Measurements from ENCODE around the gene CLDN19.

CLDN19 gene

DNA sequence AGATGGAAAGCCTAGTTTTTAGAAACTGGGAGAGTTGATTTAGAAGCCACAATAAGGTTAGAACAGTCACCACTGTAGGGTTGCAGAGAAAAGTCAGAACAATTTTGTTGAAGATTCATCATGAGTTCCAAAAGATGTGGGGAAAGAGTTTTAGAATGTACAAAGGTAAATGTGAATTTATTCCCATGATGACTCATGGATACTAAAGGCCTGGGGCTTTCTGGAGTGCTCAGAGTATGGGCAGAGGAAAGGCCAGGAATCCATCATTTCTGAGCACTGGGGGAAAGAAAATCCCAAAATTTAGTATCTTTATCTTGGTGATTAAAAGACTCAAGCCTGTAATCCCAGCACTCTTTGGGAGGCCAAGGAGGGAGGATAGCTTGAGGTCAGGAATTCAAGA, 40.0 kb downstream of the CLDN19 start:
- no peak for DNase-seq (ENCODE audit: low read depth)

- no peak for DNase-seq (ENCODE audit: low read depth)
Observed at GRCh38 chr1:42698081-42698813, 41.8 kb downstream of the CLDN19 start.

GRCh38 chr1:42692911-42693310, 47.1 kb downstream of the CLDN19 start:
- no peak for DNase-seq (ENCODE audit: low read depth)

DNA sequence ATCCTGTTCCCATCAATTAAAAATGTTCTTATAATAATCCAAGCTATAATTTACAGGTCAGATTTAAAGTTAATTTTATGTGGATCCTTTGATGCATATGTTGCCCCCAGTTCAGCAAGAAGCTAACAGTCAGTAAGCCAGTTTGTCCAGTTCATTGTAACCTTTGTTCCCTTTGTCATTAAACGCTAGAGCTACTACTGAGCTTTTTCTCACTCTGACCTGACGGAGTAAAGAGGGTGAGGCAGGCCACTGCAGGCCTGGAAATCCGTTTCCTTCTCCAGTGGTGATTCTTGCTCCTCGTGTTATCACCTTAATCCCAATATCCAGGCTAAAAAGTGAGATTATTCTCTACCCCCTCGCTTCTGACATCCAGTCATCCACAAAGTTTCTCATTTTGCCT, 47.6 kb downstream of the CLDN19 start:
- DNase-seq (ENCODE audit: low read depth) = no peak

DNA sequence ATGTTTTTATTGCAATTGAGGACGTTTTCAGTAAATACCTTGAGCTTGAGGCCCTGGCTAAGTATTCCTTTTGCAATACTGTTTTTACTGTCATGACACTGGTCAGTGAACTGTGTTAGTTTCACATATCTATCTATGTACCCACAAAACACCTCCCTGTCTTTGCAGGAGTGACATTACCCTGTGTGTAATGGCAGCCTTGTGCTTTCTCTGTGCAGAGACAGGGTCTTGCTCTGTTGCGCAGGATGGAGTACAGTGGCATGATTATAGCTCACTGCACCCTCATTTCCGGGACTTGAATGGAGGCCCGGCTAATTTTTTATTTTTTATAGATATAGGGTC, 48.9 kb downstream of the CLDN19 start:
- no peak for DNase-seq (ENCODE audit: low read depth)

GRCh38 chr1:42690477-42691156, 49.4 kb downstream of the CLDN19 start:
- DNase-seq (ENCODE audit: low read depth) = no peak

- no peak for DNase-seq (ENCODE audit: low read depth)
Observed at GRCh38 chr1:42689912-42690311, 50.1 kb downstream of the CLDN19 start.

- DNase-seq (ENCODE audit: low read depth) = no peak
Observed at GRCh38 chr1:42686418-42686817, 53.6 kb downstream of the CLDN19 start.

DNA sequence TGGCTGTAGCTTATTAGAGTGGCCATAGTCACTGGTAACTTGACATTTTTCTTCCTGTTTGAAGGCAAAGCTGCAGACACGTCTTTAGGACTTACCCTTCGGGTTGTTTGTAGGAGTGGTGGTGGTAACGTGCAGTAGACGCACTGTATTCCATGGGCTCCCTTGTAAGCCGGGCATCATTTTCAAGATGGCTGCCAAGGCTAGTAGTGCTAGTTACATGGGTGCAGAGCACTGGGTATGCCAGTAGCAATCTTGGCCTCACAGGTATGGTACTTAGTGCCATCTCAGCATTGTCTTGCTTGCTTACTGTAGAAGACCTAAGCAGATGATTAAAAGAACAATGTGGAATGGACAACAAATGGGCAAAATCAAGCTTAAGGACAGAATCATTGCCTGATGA, 55.9 kb downstream of the CLDN19 start:
- no peak for DNase-seq (ENCODE audit: low read depth)
